T47D (cell line): ENCODE results near the gene CCDC71.
A peak's percentile ranks its signal among the peaks of the same experiment; 100 is the strongest.

Source experiments
- DNase-seq, 2 experiments: peaks; one replicate each; pipeline versions ENCODE4 v3.0.0 to v3.0.0-alpha.2; 2011 to 2012; ENCODE audit warnings: low read depth in 1 of 2, low spot score in 1 of 2
- JUND ChIP-seq: IDR thresholded peaks from 2 replicates; pipeline ENCODE4 v1.6.1; 2012; ENCODE audit warnings: low read depth
- in situ Hi-C: cut with HindIII; loops from 2 replicates; pipeline ENCODE4 v1.10.0; 2016; ENCODE audit warnings: low sequenced_read_pairs, low pct_unique_long_range_greater_than_20kb

Gene CCDC71

GRCh38 chr3:49175530-49175929, 9.4 kb upstream of the CCDC71 start:
- in situ Hi-C loops = no loop called here
- no peak for DNase-seq
- TF ChIP-seq JUND = no peak

GRCh38 chr3:49174397-49174985, 8.4 kb upstream of the CCDC71 start:
- TF ChIP-seq JUND = no peak
- no peak for DNase-seq
- in situ Hi-C loops = no loop called here

GRCh38 chr3:49173792-49174170, 7.7 kb upstream of the CCDC71 start:
- DNase-seq = no peak
- in situ Hi-C loops = no loop called here
- no peak for TF ChIP-seq JUND

GRCh38 chr3:49173116-49173791, 7.1 kb upstream of the CCDC71 start:
- in situ Hi-C loops = no loop called here

GRCh38 chr3:49172551-49173041, 6.5 kb upstream of the CCDC71 start:
- no peak for TF ChIP-seq JUND
- DNase-seq = no peak
- in situ Hi-C loops = no loop called here

More at GRCh38 chr3:49173116-49173791, 7.1 kb upstream of the CCDC71 start:
- DNase-seq = no peak
- no peak for TF ChIP-seq JUND

GRCh38 chr3:49171775-49172500, 5.8 kb upstream of the CCDC71 start:
- no peak for DNase-seq
- TF ChIP-seq JUND = no peak
- in situ Hi-C loops = no loop called here

GRCh38 chr3:49171119-49171774, 5.1 kb upstream of the CCDC71 start, which contains the start of gene KLHDC8B:
Gene KLHDC8B (plus strand): TSS chr3:49171598. CDS start chr3:49172770, 1,172 bp downstream.
- in situ Hi-C loops = no loop called here
- peak; percentile 78 for DNase-seq
- no peak for TF ChIP-seq JUND

GRCh38 chr3:49170744-49171118, 4.6 kb upstream of the CCDC71 start:
- in situ Hi-C loops = no loop called here
- DNase-seq = no peak

GRCh38 chr3:49166752-49167556, 823 bp upstream of the CCDC71 start:
- in situ Hi-C loops = no loop called here
- no peak for TF ChIP-seq JUND
- DNase-seq = no peak

More at GRCh38 chr3:49170744-49171118, 4.6 kb upstream of the CCDC71 start:
- no peak for TF ChIP-seq JUND

- DNase-seq = no peak
- no peak for TF ChIP-seq JUND
- in situ Hi-C loops = no loop called here
Measured at GRCh38 chr3:49164983-49165720, 979 bp downstream of the CCDC71 start.

- DNase-seq = no peak
- no peak for TF ChIP-seq JUND
- in situ Hi-C loops = no loop called here
Measured at GRCh38 chr3:49163609-49164008, 2.5 kb downstream of the CCDC71 start.
